ENCODE measurements around the gene PLXDC1. TPM values are rescaled to one million over a fixed set of nuclear protein-coding genes. Genes with fewer than 3 reads are reported as not detected.
"Not testable (repeated sequence)": the region's sequence is repeated elsewhere in the genome, so short reads cannot be mapped to it uniquely, and the experiment has no call there.

PLXDC1 gene
- total and polyA plus RNA-seq, 2 experiments from 2014 or later, result 0.28 to 0.91 TPM

- TF ChIP-seq ZNF331 (CRISPR knock-in tag; IDR thresholded peaks at IDR 0.05; ENCODE audit: low read depth), result no peak
- no peak for TF ChIP-seq ETS1 (IDR thresholded peaks at IDR 0.05)
- TF ChIP-seq ZNF462 (CRISPR knock-in tag; IDR thresholded peaks at IDR 0.05), result no peak
- no peak for TF ChIP-seq NANOG (IDR thresholded peaks at IDR 0.05; ENCODE audit: borderline replicate concordance)
- 0 out of 2 replicates have a peak overlapping the region, but pooled peaks have one; percentile 23 for H2AFZ ChIP-seq
- DNase-seq (ENCODE audit: low spot score) (no peak), ATAC-seq (no peak)
- H3K4me1 Mint-ChIP-seq, result no peaks in the 10 kb centered on the region
- no peaks in the 10 kb centered on the region for H3K9me3 Mint-ChIP-seq
- H3K4me1 ChIP-seq (ENCODE audit: insufficient read depth), result no peaks in the 10 kb centered on the region
- H3K36me3 ChIP-seq (ENCODE audit: insufficient read depth), result no peaks in the 10 kb centered on the region
- H3K4me3 ChIP-seq, result no peak overlapping the region
- H3K79me2 ChIP-seq (replicated peaks; ENCODE audit: insufficient read depth), result no peaks in the 10 kb centered on the region
- H3K27me3 Mint-ChIP-seq (ENCODE audit: insufficient read depth, low read depth, poor library complexity), result peaks cover 8% of the 10 kb centered on the region
- no peaks in the 10 kb centered on the region for H4K20me1 ChIP-seq (replicated peaks; ENCODE audit: insufficient read depth)
- no peak overlapping the region for H3K27ac ChIP-seq (ENCODE audit: low read depth)
- H3K4me2 ChIP-seq, result no peak overlapping the region
- no peaks in the 10 kb centered on the region for H3F3A ChIP-seq (replicated peaks; ENCODE audit: low read depth)
- H3K4me3 Mint-ChIP-seq, result no peak overlapping the region
- no peaks in the 10 kb centered on the region for H3K36me3 Mint-ChIP-seq (ENCODE audit: low read depth)
- H3K9me2 ChIP-seq (ENCODE audit: insufficient read depth), result no peaks in the 10 kb centered on the region
- H3K27ac Mint-ChIP-seq, result no peak overlapping the region
- H3K27me3 ChIP-seq (ENCODE audit: insufficient read depth), result no peaks in the 10 kb centered on the region
Measured at GRCh38 chr17:39122991-39123390, 28.4 kb downstream of the PLXDC1 start.

GRCh38 chr17:39121919-39122318 is 29.5 kb downstream of the PLXDC1 start:
- H2AFZ ChIP-seq; H3K4me1 ChIP-seq (ENCODE audit: insufficient read depth); H3K79me2 ChIP-seq (replicated peaks; ENCODE audit: insufficient read depth); H3F3A ChIP-seq (replicated peaks; ENCODE audit: low read depth); H3K4me1 Mint-ChIP-seq; H4K20me1 ChIP-seq (replicated peaks; ENCODE audit: insufficient read depth); H3K27me3 ChIP-seq (ENCODE audit: insufficient read depth); H3K27ac ChIP-seq (ENCODE audit: low read depth); H3K9me3 Mint-ChIP-seq; H3K4me3 Mint-ChIP-seq; H3K36me3 ChIP-seq (ENCODE audit: insufficient read depth); ATAC-seq; DNase-seq (ENCODE audit: low spot score); H3K27me3 Mint-ChIP-seq (ENCODE audit: insufficient read depth, low read depth, poor library complexity); H3K9me2 ChIP-seq (ENCODE audit: insufficient read depth); H3K4me3 ChIP-seq; H3K27ac Mint-ChIP-seq; H3K4me2 ChIP-seq; H3K36me3 Mint-ChIP-seq (ENCODE audit: low read depth): not testable (repeated sequence)
